Neuronal stem cell (in vitro differentiated cells): Measurements from ENCODE around the gene TYRO3.

Experiments
- DNase-seq: peaks from one replicate; pipeline ENCODE4 v3.0.0-alpha.2; 2013; ENCODE audit warnings: low spot score
- H2AFZ ChIP-seq: one replicate; pipeline ENCODE4 v1.6.1; 2013; ENCODE audit warnings: mild to moderate bottlenecking, low read length, inconsistent platforms
- H2AK5ac ChIP-seq: 2 replicates; pipeline ENCODE4 v1.6.1; 2013; ENCODE audit warnings: low read depth, mild to moderate bottlenecking, inconsistent platforms, low read length, moderate library complexity, mixed read lengths
- H2BK120ac ChIP-seq: 2 replicates; pipeline ENCODE4 v1.6.1; 2013; ENCODE audit warnings: low read depth, mild to moderate bottlenecking, inconsistent platforms, low read length, moderate library complexity, mixed read lengths
- H2BK12ac ChIP-seq: one replicate; pipeline ENCODE4 v1.6.1; 2013; ENCODE audit warnings: low read length, inconsistent platforms
- H2BK15ac ChIP-seq: 2 replicates; pipeline ENCODE4 v1.6.1; 2013; ENCODE audit warnings: mild to moderate bottlenecking, low read length, inconsistent platforms, mixed read lengths
- H2BK5ac ChIP-seq: one replicate; pipeline ENCODE4 v1.6.1; 2013; ENCODE audit warnings: inconsistent platforms, mild to moderate bottlenecking, low read length, moderate library complexity
- H3K14ac ChIP-seq: one replicate; pipeline ENCODE4 v1.6.1; 2013; ENCODE audit warnings: low read length, inconsistent platforms
- H3K18ac ChIP-seq: 2 replicates; pipeline ENCODE4 v1.6.1; 2013; ENCODE audit warnings: low read length, inconsistent platforms
- H3K23ac ChIP-seq: 2 replicates; pipeline ENCODE4 v1.6.1; 2013; ENCODE audit warnings: low read depth, mild to moderate bottlenecking, mixed read lengths, low read length, inconsistent platforms; ENCODE audit not compliant: poor library complexity
- H3K27ac ChIP-seq: replicated peaks from 3 replicates; pipeline ENCODE4 v1.5.1; 2013; ENCODE audit warnings: low read length, inconsistent platforms
- H3K27me3 ChIP-seq, 3 experiments: 2 replicates each; pipeline ENCODE4 v1.6.1; 2013; ENCODE audit warnings: low read length in 3 of 3, mild to moderate bottlenecking in 2 of 3, inconsistent platforms in 1 of 3, low read depth in 1 of 3, mixed read lengths in 1 of 3, moderate library complexity in 1 of 3; ENCODE audit not compliant: control insufficient read depth in 3 of 3, insufficient read depth in 3 of 3
- H3K36me3 ChIP-seq, 2 donors: replicated peaks in 1 of 2; 2 replicates each; pipeline ENCODE4 v1.6.1; 2013; ENCODE audit warnings: low read length in 2 of 2; ENCODE audit not compliant: control insufficient read depth in 2 of 2, insufficient read depth in 2 of 2
- H3K4ac ChIP-seq: 2 replicates; pipeline ENCODE4 v1.6.1; 2013; ENCODE audit warnings: inconsistent platforms, mild to moderate bottlenecking, low read length, moderate library complexity
- H3K4me1 ChIP-seq, 2 donors: 1 replicate in 1 of 2; 2 replicates in 1 of 2; pipeline ENCODE4 v1.6.1; 2013; ENCODE audit warnings: low read length in 2 of 2, low read depth in 1 of 2; ENCODE audit not compliant: control insufficient read depth in 2 of 2, insufficient read depth in 1 of 2
- H3K4me2 ChIP-seq: one replicate; pipeline ENCODE4 v1.6.1; 2013; ENCODE audit warnings: mild to moderate bottlenecking, low read length, inconsistent platforms; ENCODE audit not compliant: insufficient read depth, poor library complexity, severe bottlenecking
- H3K4me3 ChIP-seq, 2 donors: 2 replicates each; pipeline ENCODE4 v1.5.1; 2013; ENCODE audit warnings: low read length in 2 of 2, mild to moderate bottlenecking in 2 of 2, inconsistent platforms in 1 of 2, moderate library complexity in 1 of 2
- H3K79me1 ChIP-seq: one replicate; pipeline ENCODE4 v1.6.1; 2013; ENCODE audit warnings: low read depth, mild to moderate bottlenecking, inconsistent platforms, low read length, moderate library complexity
- H3K9ac ChIP-seq: one replicate; pipeline ENCODE4 v1.6.1; 2013; ENCODE audit warnings: mild to moderate bottlenecking, low read depth, low read length, inconsistent platforms; ENCODE audit not compliant: poor library complexity
- H3K9me3 ChIP-seq, 2 donors: replicated peaks in 1 of 2; 2 replicates each; pipeline versions ENCODE3 to v1.6.1; 2013; ENCODE audit warnings: low read length in 2 of 2, mild to moderate bottlenecking in 2 of 2, inconsistent platforms in 1 of 2, low read depth in 1 of 2, mixed read lengths in 1 of 2, moderate library complexity in 1 of 2; ENCODE audit not compliant: control insufficient read depth in 2 of 2, insufficient read depth in 1 of 2
- H4K8ac ChIP-seq: one replicate; pipeline ENCODE4 v1.6.1; 2013; ENCODE audit warnings: low read depth, mild to moderate bottlenecking, inconsistent platforms, low read length, moderate library complexity
- H4K91ac ChIP-seq: one replicate; pipeline ENCODE4 v1.6.1; 2013; ENCODE audit warnings: low read length, low read depth, mild to moderate bottlenecking, inconsistent platforms; ENCODE audit not compliant: poor library complexity
- WGBS, 2 donors: extraction: QIAGEN DNeasy Blood & Tissue Kit; methylation state at CpG; one replicate each; pipeline ENCODE4 v1.1.7; 2013; ENCODE audit warnings: missing lambda C conversion rate in 2 of 2, mixed read lengths in 1 of 2; ENCODE audit not compliant: insufficient read length in 2 of 2, insufficient replicate concordance in 1 of 2; ENCODE audit errors: extremely low coverage in 2 of 2; 5-methylcytosine and 5-hydroxymethylcytosine counted together

TYRO3 gene

GRCh38 chr15:41596972-41597371, 38.0 kb downstream of the TYRO3 start:
- H4K91ac ChIP-seq = no peak overlapping the region
- H2BK12ac ChIP-seq = no peak overlapping the region
- no peak overlapping the region for H4K8ac ChIP-seq
- H3K9me3 ChIP-seq = no peaks in the 10 kb centered on the region
- no peak overlapping the region for H3K14ac ChIP-seq
- no CpG with 5 or more reads among the region's 4 CpGs for WGBS, 2 donors
- no peak overlapping the region for H2AK5ac ChIP-seq
- H3K27me3 ChIP-seq = no peaks in the 10 kb centered on the region
- H3K23ac ChIP-seq = no peak overlapping the region
- H2BK5ac ChIP-seq = no peak overlapping the region
- no peak overlapping the region for H3K4me2 ChIP-seq
- no peak overlapping the region for H2BK15ac ChIP-seq
- no peaks in the 10 kb centered on the region for H3K4me1 ChIP-seq
- H3K4me3 ChIP-seq = no peak overlapping the region
- no peak overlapping the region for H2BK120ac ChIP-seq
- H2AFZ ChIP-seq = no peak overlapping the region
- H3K79me1 ChIP-seq = no peaks in the 10 kb centered on the region
- no peak overlapping the region for H3K27ac ChIP-seq
- no peak overlapping the region for H3K18ac ChIP-seq
- H3K4ac ChIP-seq = no peak overlapping the region
- no peak for DNase-seq
- H3K36me3 ChIP-seq = no peaks in the 10 kb centered on the region
- no peak overlapping the region for H3K9ac ChIP-seq

GRCh38 chr15:41597787-41598186, 38.8 kb downstream of the TYRO3 start:
- Histone ChIP-seq H3K4ac (no peak overlapping the region), H2BK5ac (no peak overlapping the region), H3K9ac (no peak overlapping the region), H3K9me3 (no peaks in the 10 kb centered on the region), H3K23ac (no peak overlapping the region), H3K4me2 (no peak overlapping the region), H2BK120ac (no peak overlapping the region), H3K4me3 (no peak overlapping the region), H3K79me1 (no peaks in the 10 kb centered on the region), H3K14ac (no peak overlapping the region), H2AK5ac (no peak overlapping the region), H3K27me3 (peaks cover 0 to 2% (median 0%) of the 10 kb centered on the region in 3 experiments), H3K27ac (no peak overlapping the region), H2AFZ (no peak overlapping the region), H3K4me1 (no peaks in the 10 kb centered on the region), H2BK15ac (no peak overlapping the region), H3K18ac (no peak overlapping the region), H4K8ac (no peak overlapping the region), H3K36me3 (no peaks in the 10 kb centered on the region), H4K91ac (no peak overlapping the region), H2BK12ac (no peak overlapping the region)
- WGBS, 2 donors = no CpG with 5 or more reads among the region's 5 CpGs
- no peak for DNase-seq

- Histone ChIP-seq H2BK120ac (no peak overlapping the region), H3K36me3 (no peaks in the 10 kb centered on the region), H2AK5ac (no peak overlapping the region), H3K9me3 (no peaks in the 10 kb centered on the region), H3K27ac (no peak overlapping the region), H3K79me1 (no peaks in the 10 kb centered on the region), H3K4ac (no peak overlapping the region), H3K14ac (no peak overlapping the region), H3K23ac (no peak overlapping the region), H4K8ac (no peak overlapping the region), H3K27me3 (peaks cover 0 to 3% (median 0%) of the 10 kb centered on the region in 3 experiments), H4K91ac (no peak overlapping the region), H2BK12ac (no peak overlapping the region), H3K4me2 (no peak overlapping the region), H2AFZ (no peak overlapping the region), H2BK15ac (no peak overlapping the region), H3K4me3 (no peak overlapping the region), H2BK5ac (no peak overlapping the region), H3K9ac (no peak overlapping the region), H3K18ac (no peak overlapping the region), H3K4me1 (peaks cover 0 to 1% of the 10 kb centered on the region in 2 donors)
- DNase-seq = no peak
- whole genome bisulfite sequencing, 2 donors = no CpG with 5 or more reads among the region's 1 CpG
Observed at GRCh38 chr15:41599061-41599460, 40.0 kb downstream of the TYRO3 start.

- Histone ChIP-seq H3K27ac (no peak overlapping the region), H3K79me1 (no peaks in the 10 kb centered on the region), H3K36me3 (no peaks in the 10 kb centered on the region), H4K91ac (no peak overlapping the region), H2BK15ac (no peak overlapping the region), H3K4me2 (no peak overlapping the region), H2AK5ac (no peak overlapping the region), H2BK12ac (no peak overlapping the region), H3K14ac (no peak overlapping the region), H3K23ac (no peak overlapping the region), H2AFZ (peak overlapping the region; percentile 75), H2BK5ac (no peak overlapping the region), H3K4ac (no peak overlapping the region), H3K9ac (no peak overlapping the region), H2BK120ac (no peak overlapping the region), H3K18ac (no peak overlapping the region), H3K4me1 (peaks cover 0 to 1% of the 10 kb centered on the region in 2 donors), H4K8ac (no peak overlapping the region), H3K27me3 (peaks cover 0 to 3% (median 0%) of the 10 kb centered on the region in 3 experiments), H3K4me3 (no peak overlapping the region), H3K9me3 (no peaks in the 10 kb centered on the region)
- no peak for DNase-seq
- no CpG with 5 or more reads among the region's 6 CpGs for WGBS, 2 donors
Observed at GRCh38 chr15:41603411-41603935, 44.5 kb downstream of the TYRO3 start.
